Body of pancreas (tissue), 4 donors: ENCODE data around the gene C3orf20. TPM values are rescaled to one million over a fixed set of nuclear protein-coding genes. Genes with fewer than 3 reads are reported as not detected.

ENCODE experiments used
- ATAC-seq: fragments of 150-250 bp; one replicate; pipeline ENCODE4 v1.9.1; 2016
- DNase-seq, 4 donors: peaks; one replicate each; pipeline ENCODE4 v3.0.0-alpha.2; 2019
- H3K27ac ChIP-seq, 4 donors: fragments of 200-600 bp; sonication (generic); 1 replicate in 3 of 4; 2 replicates in 1 of 4; pipeline versions ENCODE4 v1.5.1 to v1.6.1; 2016 to 2019; ENCODE audit warnings: mild to moderate bottlenecking in 1 of 4, mixed read lengths in 1 of 4, moderate library complexity in 1 of 4
- H3K27me3 ChIP-seq, 2 donors: fragments of 200-600 bp; sonication (generic); one replicate each; pipeline ENCODE4 v1.6.0; 2016; ENCODE audit warnings: mild to moderate bottlenecking in 1 of 2
- H3K36me3 ChIP-seq, 2 donors: fragments of 200-600 bp; sonication (generic); replicated peaks in 1 of 2; 2 replicates each; pipeline ENCODE4 v1.5.1; 2016; ENCODE audit warnings: low read depth in 2 of 2; ENCODE audit not compliant: insufficient read depth in 1 of 2
- H3K4me1 ChIP-seq: fragments of 200-600 bp; sonication (generic); one replicate; pipeline ENCODE4 v1.6.0; 2016
- H3K4me3 ChIP-seq, 2 donors: fragments of 200-600 bp; sonication (generic); 1 replicate in 1 of 2; 2 replicates in 1 of 2; pipeline ENCODE4 v1.5.1; 2016 to 2019
- H3K9me3 ChIP-seq, 3 donors: fragments of 200-600 bp; sonication (generic); 1 replicate in 2 of 3; 2 replicates in 1 of 3; pipeline ENCODE4 v1.5.1; 2016
- POLR2A ChIP-seq, 3 donors: fragments of 450-650 bp; IDR thresholded peaks; one replicate each; pipeline ENCODE4 v1.6.1; 2016; ENCODE audit warnings: antibody characterized with exemption in 3 of 3, mild to moderate bottlenecking in 2 of 3
- WGBS, 2 donors: methylation state at CpG; one replicate each; pipeline ENCODE4 v1.1.5; 2017; 5-methylcytosine and 5-hydroxymethylcytosine counted together
- intact Hi-C: fragments of 100-400 bp; cut with DNase I; formaldehyde crosslinking; loops from one replicate; pipeline ENCODE4 v1.15.1; 2023
- total RNA-seq, 2 donors: library from RNA; depleted of rRNA; stranded (reverse); fragments of >200 nt; gene quantifications; one replicate each; pipeline ENCODE4 v1.1.0, GENCODE V29; 2016
- TF ChIP-seq, protein P1 (sequence below), 7 experiments: fragments of 450-650 bp in 4 of 7; fragments of 200-600 bp in 3 of 7; sonication (generic) in 3 of 7; IDR thresholded peaks; one replicate each; pipeline ENCODE4 v1.5.1; 2016 to 2019; ENCODE audit warnings: antibody characterized with exemption in 7 of 7

Gene C3orf20
- total RNA-seq, 2 donors from 2014 or later = not detected

DNA sequence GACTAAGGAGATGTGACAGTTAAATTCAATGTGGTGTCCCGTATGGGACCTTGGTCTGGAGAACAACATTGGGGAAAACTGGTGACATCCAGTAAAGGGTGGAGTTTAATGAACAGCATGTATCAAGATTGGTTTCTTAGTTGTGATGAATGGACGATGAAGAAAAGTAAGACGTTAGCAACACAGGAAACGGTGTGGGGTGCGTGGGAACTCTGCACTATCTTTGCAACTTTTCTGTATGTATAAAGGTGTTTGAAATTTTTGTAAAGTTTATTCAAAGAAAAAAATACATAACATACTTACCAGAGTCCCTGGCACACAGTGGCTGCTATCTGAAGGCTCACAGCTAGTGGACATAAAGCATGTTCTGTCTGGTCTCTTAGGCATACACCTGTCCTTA is 29.5 kb upstream of the C3orf20 start:
- H3K4me3 ChIP-seq = no peak overlapping the region
- TF ChIP-seq POLR2A (IDR thresholded peaks at IDR 0.05) = no peak
- TF ChIP-seq, protein P1, sequence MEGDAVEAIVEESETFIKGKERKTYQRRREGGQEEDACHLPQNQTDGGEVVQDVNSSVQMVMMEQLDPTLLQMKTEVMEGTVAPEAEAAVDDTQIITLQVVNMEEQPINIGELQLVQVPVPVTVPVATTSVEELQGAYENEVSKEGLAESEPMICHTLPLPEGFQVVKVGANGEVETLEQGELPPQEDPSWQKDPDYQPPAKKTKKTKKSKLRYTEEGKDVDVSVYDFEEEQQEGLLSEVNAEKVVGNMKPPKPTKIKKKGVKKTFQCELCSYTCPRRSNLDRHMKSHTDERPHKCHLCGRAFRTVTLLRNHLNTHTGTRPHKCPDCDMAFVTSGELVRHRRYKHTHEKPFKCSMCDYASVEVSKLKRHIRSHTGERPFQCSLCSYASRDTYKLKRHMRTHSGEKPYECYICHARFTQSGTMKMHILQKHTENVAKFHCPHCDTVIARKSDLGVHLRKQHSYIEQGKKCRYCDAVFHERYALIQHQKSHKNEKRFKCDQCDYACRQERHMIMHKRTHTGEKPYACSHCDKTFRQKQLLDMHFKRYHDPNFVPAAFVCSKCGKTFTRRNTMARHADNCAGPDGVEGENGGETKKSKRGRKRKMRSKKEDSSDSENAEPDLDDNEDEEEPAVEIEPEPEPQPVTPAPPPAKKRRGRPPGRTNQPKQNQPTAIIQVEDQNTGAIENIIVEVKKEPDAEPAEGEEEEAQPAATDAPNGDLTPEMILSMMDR (IDR thresholded peaks at IDR 0.05) = no peak
- ATAC-seq (no peak), DNase-seq (no peak)
- H3K4me1 ChIP-seq = peaks cover 18% of the 10 kb centered on the region
- no peaks in the 10 kb centered on the region for H3K36me3 ChIP-seq
- 80 to 85% methylated on average over 5 of the region's 5 CpGs for WGBS, 2 donors
- no peaks in the 10 kb centered on the region for H3K27me3 ChIP-seq
- no peaks in the 10 kb centered on the region for H3K9me3 ChIP-seq
- intact Hi-C loops = no loop called here
- no peak overlapping the region for H3K27ac ChIP-seq

GRCh38 chr3:14646131-14646573 is 28.8 kb upstream of the C3orf20 start:
- intact Hi-C loops = no loop called here
- H3K27me3 ChIP-seq = no peaks in the 10 kb centered on the region
- WGBS, 2 donors = 77 to 90% methylated on average over 6 of the region's 6 CpGs

DNA sequence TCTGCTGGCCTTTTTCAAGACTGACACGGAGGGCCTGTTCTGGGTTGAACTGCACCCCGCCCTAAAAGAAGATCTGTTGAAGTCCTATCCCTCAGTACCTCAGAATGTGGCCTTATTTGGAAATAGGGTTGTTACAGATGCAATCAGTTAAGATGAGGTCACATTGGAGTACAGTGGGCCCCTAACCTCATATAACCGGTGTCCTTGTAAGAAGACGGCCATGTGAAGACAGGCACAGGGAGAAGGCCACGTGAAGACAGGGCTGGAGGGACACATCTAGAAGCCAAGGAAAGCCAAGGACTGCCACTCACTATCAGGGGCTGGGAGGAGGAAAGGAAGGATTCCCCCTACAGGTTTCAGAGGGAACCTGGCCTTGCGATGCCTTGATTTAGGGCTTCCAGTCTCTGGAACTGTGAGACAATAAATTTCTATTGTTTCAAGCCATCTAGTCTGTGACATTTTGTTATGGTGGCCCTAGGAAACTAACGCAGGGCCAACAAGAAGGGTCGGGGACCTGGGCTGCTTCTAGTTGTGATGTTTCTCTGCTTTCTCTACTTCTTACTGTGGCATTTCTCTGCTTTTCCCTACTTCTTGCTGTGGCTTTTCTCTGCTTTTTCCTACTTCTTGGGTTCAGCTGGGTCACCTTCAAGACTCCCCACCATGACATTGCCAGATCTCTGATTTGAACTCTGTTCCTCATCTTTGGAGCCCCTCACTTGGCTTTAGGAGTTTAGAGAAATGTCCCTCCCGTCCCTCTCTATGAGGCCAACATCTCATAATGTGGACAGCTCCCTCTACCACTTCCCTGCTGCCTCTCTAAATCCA is 28.1 kb upstream of the C3orf20 start:
- 82 to 89% methylated on average over 9 of the region's 9 CpGs for WGBS, 2 donors
- TF ChIP-seq POLR2A (IDR thresholded peaks at IDR 0.05) = no peak
- TF ChIP-seq, protein P1 (IDR thresholded peaks at IDR 0.05) = no peak

More at GRCh38 chr3:14646131-14646573, 28.8 kb upstream of the C3orf20 start:
- Histone ChIP-seq H3K27ac (no peak overlapping the region), H3K4me3 (no peak overlapping the region), H3K4me1 (peaks cover 24% of the 10 kb centered on the region), H3K9me3 (no peaks in the 10 kb centered on the region), H3K36me3 (no peaks in the 10 kb centered on the region)
- ATAC-seq (no peak), DNase-seq (no peak)
- no peak for TF ChIP-seq POLR2A (IDR thresholded peaks at IDR 0.05)

DNA sequence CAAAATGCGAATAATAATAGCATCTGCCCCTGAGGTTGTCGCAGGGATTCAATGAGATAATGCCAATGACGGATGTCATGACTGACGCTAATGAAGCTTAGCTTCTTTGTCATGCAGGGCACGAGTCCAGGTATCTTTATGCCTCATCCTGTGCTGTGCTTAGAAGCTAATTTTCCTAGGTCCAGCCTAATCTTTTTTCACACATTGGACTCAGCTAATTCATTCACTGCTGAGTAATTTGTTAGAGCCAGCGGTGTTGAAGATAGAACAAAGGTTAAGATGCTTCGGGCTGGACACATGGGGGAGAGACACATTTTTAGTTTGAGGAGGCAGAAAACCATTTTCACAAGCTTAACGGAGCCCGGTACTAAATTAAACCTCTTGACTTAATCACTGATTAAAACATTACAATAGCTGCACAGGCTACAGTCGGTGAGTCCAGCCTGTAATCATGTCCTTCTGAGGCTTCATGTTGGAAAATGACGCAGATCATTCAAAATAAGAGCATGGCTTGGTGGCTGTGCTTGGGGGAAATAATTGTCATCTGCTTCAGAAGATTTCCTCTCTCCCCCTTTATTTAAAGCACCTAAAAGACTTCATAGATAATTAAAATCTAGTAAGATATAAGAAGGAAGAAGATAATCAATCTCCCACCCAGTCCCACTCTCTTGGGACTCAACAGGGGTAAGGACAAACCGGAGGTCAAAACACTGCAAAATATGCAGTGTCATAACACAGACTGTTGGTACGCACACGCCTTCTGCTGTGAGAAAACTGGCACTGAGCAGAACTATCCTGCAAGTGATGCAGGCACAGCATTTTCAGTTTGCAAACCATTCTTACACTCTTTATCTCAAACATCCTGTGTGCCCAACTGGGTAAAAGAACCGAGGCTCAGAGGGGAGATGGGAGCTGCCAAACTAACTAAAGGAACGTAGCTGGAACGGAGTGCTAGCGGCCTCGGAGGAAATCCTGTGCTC is 26.7 kb upstream of the C3orf20 start:
- no peak overlapping the region for H3K4me3 ChIP-seq
- intact Hi-C loops = no loop called here
- H3K4me1 ChIP-seq = peaks cover 35% of the 10 kb centered on the region
- no peaks in the 10 kb centered on the region for H3K9me3 ChIP-seq
- ATAC-seq (no peak), DNase-seq (peak in 2 of 4 donors; percentile 19 to 43)
- TF ChIP-seq, protein P1 (IDR thresholded peaks at IDR 0.05) = no peak
- no peak for TF ChIP-seq POLR2A (IDR thresholded peaks at IDR 0.05)
- WGBS, 2 donors = 57 to 75% methylated on average over 19 of the region's 19 CpGs
- H3K27me3 ChIP-seq = no peaks in the 10 kb centered on the region
- H3K36me3 ChIP-seq = no peaks in the 10 kb centered on the region
- H3K27ac ChIP-seq = peak overlapping the region in 1 of 4 donors; percentile 29

More for the DNA sequence above, 28.1 kb upstream of the C3orf20 start:
- Histone ChIP-seq H3K36me3 (no peaks in the 10 kb centered on the region), H3K4me1 (peaks cover 24% of the 10 kb centered on the region), H3K9me3 (no peaks in the 10 kb centered on the region), H3K27ac (no peak overlapping the region), H3K4me3 (no peak overlapping the region), H3K27me3 (no peaks in the 10 kb centered on the region)
- intact Hi-C loops = no loop called here
- DNase-seq = no peak
- ATAC-seq = no peak

DNA sequence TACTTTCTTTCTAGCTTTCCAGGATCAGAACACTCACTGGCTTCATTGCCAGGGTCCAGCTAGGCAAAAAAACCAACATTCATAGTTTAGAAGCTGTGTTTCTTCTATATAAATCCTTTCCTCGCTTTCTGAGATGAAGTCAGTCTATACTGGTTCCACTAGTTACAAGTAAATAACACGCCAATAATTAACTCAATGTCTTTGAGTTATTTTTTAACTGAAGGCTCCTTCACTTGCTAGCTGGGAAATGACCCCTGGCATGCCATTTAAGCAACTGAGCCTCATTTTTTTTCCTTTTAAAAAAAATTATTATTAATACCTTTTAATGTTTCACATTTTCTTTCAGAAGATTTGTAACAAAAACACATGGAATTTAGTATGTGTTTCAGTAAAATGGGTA is 25.5 kb upstream of the C3orf20 start:
- Histone ChIP-seq H3K4me1 (peaks cover 45% of the 10 kb centered on the region), H3K27ac (peak overlapping the region in 1 of 4 donors; percentile 25), H3K4me3 (no peak overlapping the region), H3K9me3 (no peaks in the 10 kb centered on the region), H3K36me3 (no peaks in the 10 kb centered on the region), H3K27me3 (no peaks in the 10 kb centered on the region)
- intact Hi-C loops = no loop called here
- TF ChIP-seq POLR2A (IDR thresholded peaks at IDR 0.05) = no peak
- TF ChIP-seq, protein P1 (IDR thresholded peaks at IDR 0.05) = no peak
- WGBS, 2 donors = 17 to 21% methylated on average over 2 of the region's 2 CpGs
- ATAC-seq (no peak), DNase-seq (no peak)
